Stimulated activated CD4-positive, alpha-beta T cell treated with anti-CD3 and anti-CD28 coated beads, Interleukin-4, amount 100 ng/mL, for 24 hours (primary cell): ENCODE measurements around the gene DLG2.
"Not testable (repeated sequence)": the region's sequence is repeated elsewhere in the genome, so short reads cannot be mapped to it uniquely, and the experiment has no call there.

Source experiments
- DNase-seq: peaks from one replicate; pipeline ENCODE4 v3.0.0-alpha.2; 2020

DLG2 gene

GRCh38 chr11:85096939-85097338 is 530.2 kb downstream of the DLG2 start:
- no peak for DNase-seq

GRCh38 chr11:85095239-85095638 is 531.9 kb downstream of the DLG2 start:
- DNase-seq: no peak

- DNase-seq: no peak
Measured at GRCh38 chr11:85094795-85095194, 532.3 kb downstream of the DLG2 start.

- DNase-seq: no peak
Measured at GRCh38 chr11:85089654-85090053, 537.5 kb downstream of the DLG2 start.

- DNase-seq: no peak
Measured at GRCh38 chr11:85088286-85088685, 538.9 kb downstream of the DLG2 start.

- no peak for DNase-seq
Measured at GRCh38 chr11:85086504-85087284, 540.5 kb downstream of the DLG2 start.

- DNase-seq: no peak
Measured at GRCh38 chr11:85076535-85077330, 550.4 kb downstream of the DLG2 start.

GRCh38 chr11:85062659-85063058 is 564.5 kb downstream of the DLG2 start:
- DNase-seq: no peak

GRCh38 chr11:85052636-85053035 is 574.5 kb downstream of the DLG2 start:
- no peak for DNase-seq

- no peak for DNase-seq
Measured at GRCh38 chr11:85048801-85049200, 578.3 kb downstream of the DLG2 start.

GRCh38 chr11:85045716-85046115 is 581.4 kb downstream of the DLG2 start:
- no peak for DNase-seq

- DNase-seq: no peak
Measured at GRCh38 chr11:85044911-85045310, 582.2 kb downstream of the DLG2 start.

- DNase-seq: no peak
Measured at GRCh38 chr11:85042361-85042760, 584.8 kb downstream of the DLG2 start.

GRCh38 chr11:85040166-85040565 is 587.0 kb downstream of the DLG2 start:
- DNase-seq: no peak

- no peak for DNase-seq
Measured at GRCh38 chr11:85029964-85030363, 597.2 kb downstream of the DLG2 start.

GRCh38 chr11:85028329-85029101 is 598.6 kb downstream of the DLG2 start:
- no peak for DNase-seq

- no peak for DNase-seq
Measured at GRCh38 chr11:85027346-85027745, 599.8 kb downstream of the DLG2 start.

GRCh38 chr11:85021058-85021457 is 606.1 kb downstream of the DLG2 start:
- DNase-seq: no peak

- no peak for DNase-seq
Measured at GRCh38 chr11:84993386-84993785, 633.8 kb downstream of the DLG2 start.

- no peak for DNase-seq
Measured at GRCh38 chr11:84990141-84990540, 637.0 kb downstream of the DLG2 start.

GRCh38 chr11:84987686-84988187 is 639.4 kb downstream of the DLG2 start:
- not testable (repeated sequence) for DNase-seq

- no peak for DNase-seq
Measured at GRCh38 chr11:84981301-84981700, 645.8 kb downstream of the DLG2 start.

- DNase-seq: no peak
Measured at GRCh38 chr11:84969103-84969502, 658.0 kb downstream of the DLG2 start.
